Astrocyte (in vitro differentiated cells and primary cell): ENCODE results near the gene TM9SF3.

Experiments used
- EZH2 ChIP-seq: IDR thresholded peaks from 2 replicates; pipeline ENCODE4 v1.6.1; 2012; ENCODE audit warnings: mild to moderate bottlenecking, low read length, inconsistent platforms; ENCODE audit not compliant: insufficient read depth
- TF ChIP-seq, protein P1 (sequence below): IDR thresholded peaks from 2 replicates; pipeline ENCODE4 v1.5.1; 2011; ENCODE audit warnings: low read depth, mild to moderate bottlenecking, inconsistent platforms, low read length, moderate library complexity; ENCODE audit not compliant: insufficient read depth

GRCh38 chr10:96586419-96587263 lies at the start of gene TM9SF3:
- TF ChIP-seq, protein P1, sequence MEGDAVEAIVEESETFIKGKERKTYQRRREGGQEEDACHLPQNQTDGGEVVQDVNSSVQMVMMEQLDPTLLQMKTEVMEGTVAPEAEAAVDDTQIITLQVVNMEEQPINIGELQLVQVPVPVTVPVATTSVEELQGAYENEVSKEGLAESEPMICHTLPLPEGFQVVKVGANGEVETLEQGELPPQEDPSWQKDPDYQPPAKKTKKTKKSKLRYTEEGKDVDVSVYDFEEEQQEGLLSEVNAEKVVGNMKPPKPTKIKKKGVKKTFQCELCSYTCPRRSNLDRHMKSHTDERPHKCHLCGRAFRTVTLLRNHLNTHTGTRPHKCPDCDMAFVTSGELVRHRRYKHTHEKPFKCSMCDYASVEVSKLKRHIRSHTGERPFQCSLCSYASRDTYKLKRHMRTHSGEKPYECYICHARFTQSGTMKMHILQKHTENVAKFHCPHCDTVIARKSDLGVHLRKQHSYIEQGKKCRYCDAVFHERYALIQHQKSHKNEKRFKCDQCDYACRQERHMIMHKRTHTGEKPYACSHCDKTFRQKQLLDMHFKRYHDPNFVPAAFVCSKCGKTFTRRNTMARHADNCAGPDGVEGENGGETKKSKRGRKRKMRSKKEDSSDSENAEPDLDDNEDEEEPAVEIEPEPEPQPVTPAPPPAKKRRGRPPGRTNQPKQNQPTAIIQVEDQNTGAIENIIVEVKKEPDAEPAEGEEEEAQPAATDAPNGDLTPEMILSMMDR: no peak
- no peak for TF ChIP-seq EZH2
